Ureter (tissue), 1 donor: ENCODE results near the gene COL6A1. TPM values are rescaled to one million over a fixed set of nuclear protein-coding genes. Genes with fewer than 3 reads are reported as not detected.

Source experiments
- DNase-seq: peaks from one replicate; pipeline ENCODE4 v3.0.0-alpha.2; 2020; ENCODE audit warnings: low spot score
- total RNA-seq: library from RNA; stranded (reverse); gene quantifications from one replicate; pipeline ENCODE4 v1.2.4, GENCODE V29; 2023
- donor health status: DM: yes; HTN: yes; CAD: no.

Gene COL6A1
- total RNA-seq, 1 donor from 2014 or later = 289 TPM

DNA sequence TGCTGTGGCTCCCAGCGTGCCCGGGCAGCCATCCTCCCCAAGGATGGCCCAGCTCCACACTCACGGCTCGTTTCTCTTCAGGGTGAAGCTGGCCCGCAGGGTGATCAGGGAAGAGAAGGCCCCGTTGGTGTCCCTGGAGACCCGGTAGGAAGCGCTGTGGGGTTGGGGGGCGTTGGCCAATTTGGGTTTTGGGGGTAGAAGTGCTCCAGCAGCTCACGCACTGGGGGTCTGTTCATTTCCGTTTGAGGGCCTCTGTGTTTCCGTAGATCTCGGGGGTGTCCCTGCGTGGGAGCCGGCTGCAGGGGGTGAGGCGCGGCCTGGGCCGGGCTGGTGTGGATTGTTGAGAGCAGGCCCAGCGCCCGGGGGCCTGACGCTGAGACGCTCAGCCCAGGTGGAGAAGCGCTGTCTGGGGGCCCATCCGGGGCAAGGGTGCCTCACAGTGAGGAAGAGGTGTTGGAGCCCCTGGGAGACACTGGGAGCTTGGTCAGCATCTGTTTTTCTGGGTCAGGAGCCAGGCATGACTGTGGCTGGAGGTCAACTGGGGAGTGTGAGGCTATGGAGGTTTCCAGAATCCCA is 12.6 kb downstream of the COL6A1 start:
- no peak for DNase-seq

DNA sequence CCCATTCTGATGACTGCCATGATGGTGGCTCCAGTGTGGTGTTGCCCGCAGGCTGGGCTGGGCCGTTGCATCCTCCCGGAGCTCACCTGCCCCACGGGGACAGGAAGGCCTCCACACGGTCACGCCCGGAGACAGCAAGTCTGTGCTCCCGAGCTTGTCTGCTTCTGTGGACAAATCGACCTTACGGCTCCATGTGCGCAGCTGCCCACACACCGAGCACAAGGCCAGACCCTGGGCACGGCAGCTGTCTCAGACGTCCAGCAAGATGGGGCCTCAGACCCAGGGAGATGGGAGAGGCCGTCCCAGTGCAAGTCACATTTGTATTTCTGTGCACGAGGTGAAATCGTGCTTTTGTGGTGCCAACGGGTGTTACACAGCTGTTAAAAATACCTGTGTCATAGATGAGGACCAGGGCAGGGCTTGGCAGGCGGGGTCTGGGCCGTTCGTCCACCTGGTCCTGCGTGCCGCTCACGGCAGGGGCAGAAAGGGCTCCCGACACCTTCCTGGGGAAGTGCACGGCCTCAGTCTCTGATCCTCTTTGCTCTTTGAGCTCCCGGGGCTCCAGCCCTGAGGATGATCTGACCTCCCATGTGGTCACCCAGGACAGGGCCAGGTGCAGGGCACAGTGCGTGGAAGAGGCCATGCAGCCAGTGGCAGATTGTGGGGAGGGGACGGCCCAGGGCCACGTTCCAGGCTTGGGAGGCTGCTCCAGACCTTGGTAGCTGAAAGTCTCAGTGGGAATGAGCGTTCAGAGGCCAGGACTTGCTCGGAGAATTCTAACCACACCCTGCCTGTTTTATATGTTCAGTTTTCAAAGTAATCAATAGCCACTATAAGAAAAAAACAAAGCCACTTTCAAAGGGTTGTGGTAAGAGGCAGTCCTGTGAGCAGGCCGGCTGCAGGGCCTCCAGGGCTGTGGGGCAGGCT is 13.5 kb downstream of the COL6A1 start:
- no peak for DNase-seq

DNA sequence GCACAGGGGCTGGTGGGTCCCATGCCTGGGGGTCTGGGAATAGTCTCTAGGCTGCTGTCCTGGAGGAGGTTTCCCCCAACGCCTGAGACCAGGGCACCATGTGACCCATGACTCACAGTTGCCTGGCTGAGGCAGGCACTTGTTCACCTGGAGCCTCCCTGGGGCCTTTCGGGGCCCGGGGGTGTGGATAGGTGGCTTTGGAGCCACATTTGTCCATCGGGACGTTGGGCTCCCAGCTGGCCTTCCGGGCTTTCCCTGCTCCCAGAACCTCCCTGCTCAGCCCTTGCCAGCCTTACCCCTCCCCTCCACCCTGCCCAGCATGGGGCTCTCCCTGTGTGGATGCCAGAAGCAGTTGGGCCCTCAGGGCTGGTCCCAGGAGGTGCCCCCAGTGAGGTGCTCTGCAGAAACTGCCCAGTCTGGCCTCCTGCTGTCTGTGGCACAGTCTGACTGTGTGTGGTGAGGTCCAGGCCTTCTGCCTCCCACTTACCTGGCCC is 14.2 kb downstream of the COL6A1 start:
- DNase-seq = peak; percentile 42

DNA sequence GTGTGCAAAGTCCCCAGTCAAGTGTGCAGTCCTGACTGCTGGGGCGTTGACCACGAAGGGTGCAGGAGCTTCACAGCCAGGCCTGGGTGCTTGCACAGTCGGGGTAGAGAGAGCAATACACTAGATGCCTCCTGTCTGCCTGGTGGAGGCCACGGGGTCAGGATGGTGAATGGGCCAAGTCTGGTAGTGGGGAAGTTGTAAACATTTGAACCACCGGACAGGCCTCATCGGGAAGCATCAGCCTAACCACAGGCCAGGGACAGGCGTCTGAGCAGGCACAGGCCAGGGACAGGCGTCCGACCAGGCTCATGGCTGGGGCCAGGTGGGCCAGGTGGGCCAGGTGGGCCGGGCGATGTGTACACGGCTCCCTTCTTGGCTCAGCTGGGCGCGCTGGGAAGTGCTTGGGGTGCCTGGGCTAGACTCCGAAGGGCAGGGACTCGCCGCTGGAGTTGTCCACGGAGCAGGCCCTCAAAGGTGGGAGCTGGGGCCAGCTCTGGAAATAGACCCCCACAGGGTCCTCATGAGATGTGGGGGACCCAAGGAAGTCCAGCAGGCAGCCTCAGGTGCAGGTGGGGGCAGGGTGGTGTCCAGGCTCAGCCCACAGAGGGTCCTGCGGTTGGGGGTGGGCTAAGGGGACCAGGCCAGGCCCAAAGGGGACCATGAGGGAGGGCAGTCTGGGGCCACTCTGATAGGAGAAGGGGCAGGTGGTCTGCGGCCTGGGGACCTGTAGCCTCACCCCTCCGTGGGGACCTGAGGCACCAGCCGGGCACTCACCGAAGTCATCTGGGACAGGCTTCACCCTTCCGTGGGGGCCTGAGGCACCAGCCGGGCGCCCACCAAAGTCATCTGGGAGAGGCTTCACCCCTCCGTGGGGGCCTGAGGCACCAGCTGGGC is 15.0 kb downstream of the COL6A1 start:
- peak; percentile 42 for DNase-seq

DNA sequence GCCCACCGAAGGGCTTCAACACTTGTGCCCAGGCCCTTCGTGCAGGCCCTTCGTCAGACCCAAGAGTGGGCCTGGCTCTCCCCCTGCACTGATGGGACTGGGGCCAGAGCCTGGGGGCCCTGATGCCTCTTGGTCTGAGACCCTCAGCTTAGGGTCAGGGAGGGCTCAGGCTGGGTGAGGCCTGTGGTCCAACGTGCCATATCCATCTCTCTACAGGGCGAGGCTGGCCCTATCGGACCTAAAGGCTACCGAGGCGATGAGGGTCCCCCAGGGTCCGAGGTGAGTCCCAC is 15.6 kb downstream of the COL6A1 start:
- DNase-seq = no peak

DNA sequence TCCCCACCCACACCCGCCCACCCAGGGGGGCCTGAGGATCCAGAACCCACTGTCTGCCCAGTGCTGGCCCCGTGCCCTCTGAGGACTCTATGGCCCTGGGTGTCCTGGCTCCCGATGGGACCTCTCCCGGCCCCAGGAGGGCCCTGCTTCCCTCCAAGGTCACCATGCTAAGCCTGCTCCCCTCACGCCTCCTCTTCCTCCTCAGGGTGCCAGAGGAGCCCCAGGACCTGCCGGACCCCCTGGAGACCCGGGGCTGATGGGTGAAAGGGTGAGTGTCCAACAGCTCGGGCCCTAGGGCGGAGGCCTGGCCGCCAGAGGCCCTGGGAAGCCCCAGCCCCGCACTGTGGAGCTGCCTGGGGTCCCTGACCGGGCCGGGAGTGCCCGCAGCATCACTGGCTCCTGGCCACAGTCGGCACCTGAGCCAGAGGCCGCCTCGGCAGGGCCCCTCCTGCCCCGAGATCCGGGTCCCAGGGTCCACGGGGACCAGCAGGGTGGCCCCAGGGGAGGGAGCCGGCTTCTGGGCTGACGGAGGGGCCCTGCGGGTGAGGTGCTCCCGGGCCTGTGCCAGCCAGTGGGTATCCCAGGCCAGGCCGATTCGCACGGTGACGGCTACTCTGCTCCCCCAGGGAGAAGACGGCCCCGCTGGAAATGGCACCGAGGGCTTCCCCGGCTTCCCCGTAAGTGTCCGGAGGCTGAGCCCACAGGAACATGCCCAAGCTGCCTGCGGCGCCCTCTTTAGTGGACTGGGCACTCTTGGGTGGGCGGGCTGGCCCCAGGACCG is 16.1 kb downstream of the COL6A1 start:
- no peak for DNase-seq

DNA sequence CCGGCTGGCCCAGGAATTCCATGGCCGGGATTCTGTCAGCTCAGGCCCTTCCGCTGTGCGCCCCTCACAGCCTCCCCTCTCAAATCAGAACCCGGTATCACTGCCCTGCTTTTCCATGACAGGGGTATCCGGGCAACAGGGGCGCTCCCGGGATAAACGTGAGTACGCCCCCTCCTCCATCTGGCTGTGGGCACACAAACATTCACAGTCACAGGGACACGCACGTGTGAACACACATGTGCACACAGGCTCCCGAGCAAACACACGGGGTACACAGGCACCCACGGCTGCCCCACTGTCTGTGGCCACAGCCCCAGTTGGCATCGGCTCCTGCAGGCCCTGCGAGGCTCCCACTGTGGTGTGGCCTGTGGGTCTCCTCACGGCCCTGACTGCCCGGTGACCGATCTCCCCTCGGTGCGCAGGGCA is 16.7 kb downstream of the COL6A1 start:
- no peak for DNase-seq

DNA sequence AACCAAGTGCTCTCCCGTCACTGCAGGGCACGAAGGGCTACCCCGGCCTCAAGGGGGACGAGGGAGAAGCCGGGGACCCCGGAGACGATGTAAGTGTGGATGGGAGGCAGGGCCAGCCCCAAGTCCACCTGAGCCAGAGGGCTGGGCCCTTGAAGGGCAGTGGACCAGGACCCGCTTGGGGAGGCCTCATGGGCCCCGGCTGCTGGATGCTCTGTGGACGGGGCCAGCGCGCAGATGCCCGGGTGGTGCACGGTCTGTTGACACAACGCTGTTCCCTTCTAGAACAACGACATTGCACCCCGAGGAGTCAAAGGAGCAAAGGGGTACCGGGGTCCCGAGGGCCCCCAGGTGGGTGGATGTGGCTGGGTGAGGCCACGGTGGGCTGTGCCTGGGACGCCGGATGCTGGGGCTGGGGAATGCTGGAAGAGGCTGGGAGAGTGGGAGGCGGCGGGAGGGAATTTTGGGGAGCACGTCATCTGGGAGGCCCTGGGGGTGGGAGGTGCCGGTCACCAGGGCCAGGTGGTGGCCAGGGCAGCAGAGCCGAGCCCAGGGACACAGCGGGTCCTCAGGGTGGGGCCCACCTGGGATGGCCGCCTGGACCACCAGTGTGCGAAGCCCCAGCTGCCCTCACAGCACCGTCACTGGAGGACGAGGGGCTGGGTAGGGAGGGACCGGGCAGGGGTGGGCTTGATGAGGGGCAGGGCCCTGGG is 17.5 kb downstream of the COL6A1 start:
- DNase-seq = peak; percentile 42

DNA sequence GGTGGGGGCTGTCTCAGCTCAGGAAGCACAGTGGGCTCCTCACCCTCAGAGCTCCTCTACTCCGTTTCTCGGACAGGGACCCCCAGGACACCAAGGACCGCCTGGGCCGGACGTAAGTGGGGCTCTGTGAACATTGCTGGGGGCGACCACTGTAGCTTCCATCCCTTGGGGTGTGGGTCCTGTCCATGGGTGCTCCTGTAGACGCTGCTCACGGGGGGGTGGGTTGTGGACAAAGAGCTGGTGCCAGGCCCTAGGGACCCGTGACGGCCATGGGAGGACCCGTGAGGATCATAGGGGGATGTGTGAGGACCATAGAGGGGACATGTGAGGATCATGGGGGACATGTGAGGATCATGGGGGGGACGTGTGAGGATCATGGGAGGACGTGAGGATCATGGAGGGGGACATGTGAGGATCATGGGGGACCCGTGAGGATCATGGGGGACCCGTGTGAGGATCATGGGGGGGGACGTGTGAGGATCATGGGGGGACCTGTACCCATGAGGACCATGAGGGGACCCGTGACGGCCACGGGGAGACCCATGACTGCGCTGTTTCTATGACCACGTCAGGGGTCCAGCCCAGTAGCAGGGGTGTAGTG is 18.1 kb downstream of the COL6A1 start:
- no peak for DNase-seq

DNA sequence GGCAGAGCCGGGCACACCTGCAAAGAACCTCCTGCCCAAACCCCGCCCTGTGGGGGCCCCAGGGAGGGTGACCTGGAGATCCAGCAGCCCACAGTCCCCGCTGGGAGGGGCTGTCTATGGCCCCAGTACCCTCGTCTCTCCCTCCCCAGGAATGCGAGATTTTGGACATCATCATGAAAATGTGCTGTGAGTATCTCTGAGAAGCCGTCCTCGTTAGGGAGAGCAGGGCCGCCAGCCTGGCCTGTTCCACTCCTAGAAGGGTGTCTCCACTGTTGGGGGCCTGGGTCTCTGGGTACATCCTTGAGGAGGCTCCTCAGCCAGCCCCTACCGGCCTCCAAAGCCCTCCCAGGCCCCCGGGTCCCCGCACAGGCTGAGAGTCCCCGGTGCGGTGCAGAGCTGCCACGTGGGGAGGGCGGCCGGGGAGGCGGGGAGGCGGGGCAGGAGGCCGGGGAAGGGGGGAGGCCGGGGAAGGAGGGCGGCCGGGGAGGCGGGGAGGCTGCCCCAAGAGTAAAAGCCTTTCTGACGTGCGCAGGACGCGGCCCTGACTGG is 18.7 kb downstream of the COL6A1 start:
- no peak for DNase-seq

DNA sequence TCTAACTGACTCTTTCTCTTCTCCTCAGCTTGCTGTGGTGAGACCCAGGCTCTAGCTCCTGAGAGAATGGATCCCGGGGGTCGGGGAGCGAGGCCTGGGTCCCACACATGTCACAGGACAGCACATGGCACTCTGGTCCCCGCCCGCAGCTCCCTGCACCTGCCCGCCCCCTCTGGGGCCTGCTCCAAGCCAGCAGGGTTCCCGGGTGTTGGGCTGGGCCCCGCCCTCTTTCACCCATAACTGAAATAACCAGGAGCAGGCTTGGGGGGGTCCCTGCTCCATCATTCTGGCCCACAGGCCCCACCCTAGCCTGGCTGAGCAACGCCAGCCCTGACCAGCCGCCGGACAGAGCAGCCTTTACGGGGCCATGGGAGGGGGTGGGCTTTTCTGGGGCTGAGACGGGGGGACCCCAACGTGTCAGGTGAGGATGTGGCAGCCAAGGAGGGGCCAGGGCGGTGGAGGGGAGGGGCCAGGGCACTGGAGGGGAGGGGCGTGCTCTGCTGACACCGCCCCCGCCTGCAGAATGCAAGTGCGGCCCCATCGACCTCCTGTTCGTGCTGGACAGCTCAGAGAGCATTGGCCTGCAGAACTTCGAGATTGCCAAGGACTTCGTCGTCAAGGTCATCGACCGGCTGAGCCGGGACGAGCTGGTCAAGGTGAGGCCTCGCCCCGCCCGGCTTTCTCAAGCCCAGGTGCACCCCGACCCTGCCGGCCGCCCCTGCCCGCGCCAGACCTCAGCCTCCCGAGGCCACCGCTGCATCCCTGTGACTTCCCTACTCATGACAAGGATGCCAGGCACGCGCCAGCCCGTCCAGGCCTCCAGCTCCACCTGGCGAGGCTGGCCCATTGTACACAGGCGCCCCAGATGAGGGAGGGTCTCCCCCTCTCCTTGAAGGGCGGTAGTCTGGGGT is 19.4 kb downstream of the COL6A1 start:
- peak; percentile 45 for DNase-seq

DNA sequence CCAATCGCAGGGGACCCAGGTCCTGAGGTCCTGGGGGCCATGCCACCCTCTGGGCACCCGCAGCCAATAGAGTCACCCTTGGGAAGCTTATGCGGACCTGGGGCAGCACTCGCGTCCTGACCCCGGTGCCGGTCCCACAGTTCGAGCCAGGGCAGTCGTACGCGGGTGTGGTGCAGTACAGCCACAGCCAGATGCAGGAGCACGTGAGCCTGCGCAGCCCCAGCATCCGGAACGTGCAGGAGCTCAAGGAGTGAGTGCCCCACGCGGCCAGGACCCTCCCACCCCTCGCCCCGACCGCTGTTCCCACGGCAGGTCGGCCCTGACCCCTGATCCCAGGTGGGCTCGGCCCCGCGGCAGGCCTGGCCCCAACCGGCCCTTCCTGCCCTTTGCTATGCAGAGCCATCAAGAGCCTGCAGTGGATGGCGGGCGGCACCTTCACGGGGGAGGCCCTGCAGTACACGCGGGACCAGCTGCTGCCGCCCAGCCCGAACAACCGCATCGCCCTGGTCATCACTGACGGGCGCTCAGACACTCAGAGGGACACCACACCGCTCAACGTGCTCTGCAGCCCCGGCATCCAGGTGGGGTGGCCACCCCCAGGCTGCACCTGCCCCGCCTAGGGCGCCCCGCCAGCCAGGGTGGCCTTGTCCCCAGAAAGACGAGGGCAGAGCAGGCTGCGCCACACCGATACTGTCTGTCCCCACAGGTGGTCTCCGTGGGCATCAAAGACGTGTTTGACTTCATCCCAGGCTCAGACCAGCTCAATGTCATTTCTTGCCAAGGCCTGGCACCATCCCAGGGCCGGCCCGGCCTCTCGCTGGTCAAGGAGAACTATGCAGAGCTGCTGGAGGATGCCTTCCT is 20.5 kb downstream of the COL6A1 start:
- DNase-seq = peak; percentile 41

DNA sequence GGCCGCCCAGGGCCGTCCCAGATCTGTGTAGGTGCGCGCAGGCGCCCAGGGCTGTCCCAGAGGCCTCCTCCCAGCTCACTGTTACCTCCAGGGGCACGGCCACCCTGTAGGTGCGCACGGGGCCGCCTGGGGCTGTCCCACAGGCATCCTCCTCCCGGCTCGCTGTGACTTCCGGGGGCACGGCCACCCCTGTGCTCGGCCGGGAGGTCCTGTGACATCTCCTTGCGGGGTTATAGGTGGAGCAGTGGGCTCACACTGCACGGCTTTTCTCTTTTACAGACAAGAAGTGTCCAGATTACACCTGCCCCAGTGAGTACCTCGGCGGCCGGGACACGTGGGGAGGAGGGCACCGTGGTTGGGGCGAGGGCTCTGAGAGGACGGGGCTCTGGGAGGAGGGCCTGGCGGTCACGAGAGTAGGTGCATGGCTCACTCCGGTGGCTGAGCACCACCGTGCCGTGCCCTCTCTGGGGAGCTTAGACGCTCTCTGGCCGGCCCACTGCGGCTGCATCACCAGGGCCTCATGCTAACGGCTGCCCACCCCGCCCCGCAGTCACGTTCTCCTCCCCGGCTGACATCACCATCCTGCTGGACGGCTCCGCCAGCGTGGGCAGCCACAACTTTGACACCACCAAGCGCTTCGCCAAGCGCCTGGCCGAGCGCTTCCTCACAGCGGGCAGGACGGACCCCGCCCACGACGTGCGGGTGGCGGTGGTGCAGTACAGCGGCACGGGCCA is 21.4 kb downstream of the COL6A1 start:
- DNase-seq = no peak

DNA sequence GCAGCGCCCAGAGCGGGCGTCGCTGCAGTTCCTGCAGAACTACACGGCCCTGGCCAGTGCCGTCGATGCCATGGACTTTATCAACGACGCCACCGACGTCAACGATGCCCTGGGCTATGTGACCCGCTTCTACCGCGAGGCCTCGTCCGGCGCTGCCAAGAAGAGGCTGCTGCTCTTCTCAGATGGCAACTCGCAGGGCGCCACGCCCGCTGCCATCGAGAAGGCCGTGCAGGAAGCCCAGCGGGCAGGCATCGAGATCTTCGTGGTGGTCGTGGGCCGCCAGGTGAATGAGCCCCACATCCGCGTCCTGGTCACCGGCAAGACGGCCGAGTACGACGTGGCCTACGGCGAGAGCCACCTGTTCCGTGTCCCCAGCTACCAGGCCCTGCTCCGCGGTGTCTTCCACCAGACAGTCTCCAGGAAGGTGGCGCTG is 22.0 kb downstream of the COL6A1 start:
- DNase-seq = peak; percentile 43

DNA sequence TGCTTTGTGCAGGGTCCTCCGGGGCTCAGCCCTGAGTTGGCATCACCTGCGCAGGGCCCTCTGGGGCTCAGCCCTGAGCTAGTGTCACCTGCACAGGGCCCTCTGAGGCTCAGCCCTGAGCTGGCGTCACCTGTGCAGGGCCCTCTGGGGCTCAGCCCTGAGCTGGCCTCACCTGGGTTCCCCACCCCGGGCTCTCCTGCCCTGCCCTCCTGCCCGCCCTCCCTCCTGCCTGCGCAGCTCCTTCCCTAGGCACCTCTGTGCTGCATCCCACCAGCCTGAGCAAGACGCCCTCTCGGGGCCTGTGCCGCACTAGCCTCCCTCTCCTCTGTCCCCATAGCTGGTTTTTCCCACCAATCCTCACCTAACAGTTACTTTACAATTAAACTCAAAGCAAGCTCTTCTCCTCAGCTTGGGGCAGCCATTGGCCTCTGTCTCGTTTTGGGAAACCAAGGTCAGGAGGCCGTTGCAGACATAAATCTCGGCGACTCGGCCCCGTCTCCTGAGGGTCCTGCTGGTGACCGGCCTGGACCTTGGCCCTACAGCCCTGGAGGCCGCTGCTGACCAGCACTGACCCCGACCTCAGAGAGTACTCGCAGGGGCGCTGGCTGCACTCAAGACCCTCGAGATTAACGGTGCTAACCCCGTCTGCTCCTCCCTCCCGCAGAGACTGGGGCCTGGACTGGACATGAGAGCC is 22.7 kb downstream of the COL6A1 start:
- DNase-seq = peak; percentile 42

DNA sequence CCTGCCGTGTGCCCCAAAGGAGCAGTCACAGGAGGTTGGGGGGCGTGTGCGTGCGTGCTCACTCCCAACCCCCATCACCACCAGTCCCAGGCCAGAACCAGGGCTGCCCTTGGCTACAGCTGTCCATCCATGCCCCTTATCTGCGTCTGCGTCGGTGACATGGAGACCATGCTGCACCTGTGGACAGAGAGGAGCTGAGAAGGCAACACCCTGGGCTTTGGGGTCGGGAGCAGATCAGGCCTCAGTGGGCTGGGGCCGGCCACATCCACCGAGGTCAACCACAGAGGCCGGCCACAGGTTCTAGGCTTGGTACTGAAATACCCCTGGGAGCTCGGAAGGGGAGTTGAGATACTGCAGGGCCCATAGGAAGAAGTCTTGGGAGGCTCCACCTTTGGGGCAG is 23.5 kb downstream of the COL6A1 start:
- DNase-seq = no peak

DNA sequence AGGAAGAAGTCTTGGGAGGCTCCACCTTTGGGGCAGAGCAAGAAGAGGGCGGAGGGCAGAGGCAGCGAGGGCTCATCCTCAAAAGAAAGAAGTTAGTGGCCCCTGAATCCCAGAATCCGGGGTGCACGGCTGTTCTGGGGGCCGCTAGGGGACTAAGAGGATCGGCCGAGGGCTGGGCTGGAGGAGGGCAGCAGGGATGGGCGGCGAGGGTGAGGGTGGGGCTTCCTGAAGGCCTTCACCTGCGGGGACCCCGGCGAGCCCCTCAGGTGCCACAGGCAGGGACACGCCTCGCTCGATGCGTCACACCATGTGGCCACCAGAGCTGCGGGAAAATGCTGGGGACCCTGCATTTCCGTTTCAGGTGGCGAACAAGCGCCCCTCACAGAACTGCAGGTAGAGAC is 23.9 kb downstream of the COL6A1 start:
- peak; percentile 40 for DNase-seq
